ENCODE measurements around the gene METTL25B. TPM values are rescaled to one million over a fixed set of nuclear protein-coding genes. Genes with fewer than 3 reads are reported as not detected.
A peak's percentile ranks its signal among the peaks of the same experiment; 100 is the strongest.

The METTL25B gene
- total and polyA plus RNA-seq, 10 donors: 23.2 to 43.8 (median 33.9) TPM

DNA sequence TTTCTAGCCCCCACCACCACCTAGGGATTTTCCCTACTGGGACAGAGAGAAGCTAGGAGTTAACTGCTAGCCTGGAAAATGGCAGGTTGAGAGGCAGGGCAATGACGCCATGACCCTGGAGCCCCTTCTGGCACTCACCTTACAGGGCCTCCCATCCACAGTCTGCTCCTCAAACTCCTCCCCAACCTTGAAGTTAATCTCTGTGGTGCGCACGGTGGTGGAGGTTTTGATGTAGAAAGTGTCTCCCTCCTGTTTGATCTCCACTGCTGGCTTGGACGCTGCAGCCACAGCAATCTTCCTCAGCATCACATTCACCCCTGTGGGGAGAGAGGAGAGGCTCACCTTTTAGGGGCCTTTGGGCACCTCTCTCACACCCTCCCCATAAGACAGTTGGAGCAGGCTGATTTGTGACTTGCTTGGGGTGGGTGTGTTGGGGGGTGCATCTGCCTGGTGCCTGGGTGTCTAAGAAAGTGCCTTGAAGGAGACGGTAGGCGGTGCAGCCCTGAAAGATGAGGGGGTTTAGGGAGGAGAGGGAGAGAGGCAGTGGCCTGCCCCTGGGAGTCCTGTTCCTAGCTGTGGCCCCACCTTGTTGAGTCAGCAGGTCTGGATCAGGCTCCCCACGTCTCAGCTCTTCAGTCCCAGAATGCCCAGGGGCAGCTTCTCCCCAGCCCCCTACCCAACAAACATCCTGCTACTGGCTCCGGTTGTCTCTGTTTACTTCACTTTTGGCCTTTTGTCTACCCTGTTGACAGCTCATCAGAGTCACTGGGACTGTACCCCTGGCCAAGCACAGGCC lies 27.3 kb upstream of the METTL25B start:
- no peak for DNase-seq
- Histone ChIP-seq H3K27me3 (replicated peaks in 1 of 7) (peaks cover 0 to 86% (median 44%) of the 10 kb centered on the region in 7 donors), H3K27ac (no peak overlapping the region), H3K36me3 (no peaks in the 10 kb centered on the region), H3K4me3 (no peak overlapping the region), H3K4me1 (peaks cover 11 to 22% (median 18%) of the 10 kb centered on the region in 6 donors), H3K9me3 (no peaks in the 10 kb centered on the region)
- TF ChIP-seq POLR2A (IDR thresholded peaks at IDR 0.05): no peak
- TF ChIP-seq CTCF (IDR thresholded peaks at IDR 0.05 in 8 of 11, conservative IDR thresholded peaks at IDR 0.05 in 3 of 11): no peak
- intact Hi-C loops (cut with DNase I; ENCODE audit: low total_unique reads): no loop called here
- WGBS, 5 donors: 75 to 83% (median 80%) methylated on average over 7 to 8 of the region's 8 CpGs

DNA sequence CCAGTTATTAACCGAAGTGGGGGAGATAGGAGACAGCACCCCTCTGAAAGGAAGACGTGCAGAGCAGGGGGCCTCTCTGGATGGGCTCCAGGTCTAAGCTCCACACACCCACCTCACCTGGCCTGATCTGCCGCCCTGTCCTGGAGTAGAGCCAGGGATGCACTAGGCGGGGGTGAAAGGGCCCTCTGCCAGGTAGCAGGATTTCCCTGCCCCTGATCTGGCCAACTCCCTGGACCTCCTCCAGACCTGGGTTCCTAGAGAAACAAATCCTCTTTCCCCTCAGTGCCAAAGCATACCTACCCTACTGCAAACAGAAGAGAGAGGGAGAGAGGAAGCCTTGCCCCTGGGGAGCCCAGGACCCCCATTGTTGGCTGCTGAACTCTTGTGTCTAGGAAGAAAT lies 24.9 kb upstream of the METTL25B start:
- H3K4me3 ChIP-seq: no peak overlapping the region
- H3K4me1 ChIP-seq: peaks cover 21 to 38% (median 33%) of the 10 kb centered on the region in 6 donors
- no peaks in the 10 kb centered on the region for H3K9me3 ChIP-seq
- no peak for DNase-seq
- TF ChIP-seq POLR2A (IDR thresholded peaks at IDR 0.05) (no peak), POLR2AphosphoS5 (IDR thresholded peaks at IDR 0.05) (no peak), CTCF (IDR thresholded peaks at IDR 0.05 in 8 of 11, conservative IDR thresholded peaks at IDR 0.05 in 3 of 11) (no peak)
- 76 to 88% (median 85%) methylated on average over 3 to 4 of the region's 4 CpGs for WGBS, 5 donors
- no peak overlapping the region for H3K27ac ChIP-seq
- intact Hi-C loops (cut with DNase I; ENCODE audit: low total_unique reads): no loop called here
- no peaks in the 10 kb centered on the region for H3K36me3 ChIP-seq
- peaks cover 0 to 81% (median 48%) of the 10 kb centered on the region in 7 donors for H3K27me3 ChIP-seq (replicated peaks in 1 of 7)

DNA sequence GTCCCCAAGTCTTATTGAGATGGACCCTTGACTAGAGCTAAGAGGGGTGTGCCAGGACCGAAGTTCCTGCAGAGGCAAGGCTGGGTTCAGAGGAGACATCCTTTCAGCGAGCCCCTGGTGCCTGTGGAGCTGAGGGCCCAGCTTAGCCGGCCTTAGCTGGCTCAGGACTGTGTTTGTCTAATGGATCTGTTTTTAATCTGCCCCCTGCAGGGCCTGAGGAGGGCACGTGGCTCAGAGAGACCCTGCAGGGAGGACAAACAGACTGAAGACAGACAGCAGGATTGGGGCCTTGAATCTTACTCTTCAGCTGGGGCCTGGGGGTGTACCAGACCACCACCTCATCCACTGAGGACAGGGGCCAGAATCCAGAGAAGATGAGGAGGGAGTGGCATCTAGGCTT lies 24.5 kb upstream of the METTL25B start:
- H3K9me3 ChIP-seq: no peaks in the 10 kb centered on the region
- peaks cover 21 to 38% (median 33%) of the 10 kb centered on the region in 6 donors for H3K4me1 ChIP-seq
- no peak overlapping the region for H3K4me3 ChIP-seq
- intact Hi-C loops (cut with DNase I; ENCODE audit: low total_unique reads): no loop called here
- WGBS, 5 donors: 49 to 66% (median 56%) methylated on average over 4 of the region's 4 CpGs
- no peak for DNase-seq
- H3K27ac ChIP-seq: no peak overlapping the region
- peaks cover 0 to 80% (median 48%) of the 10 kb centered on the region in 7 donors for H3K27me3 ChIP-seq (replicated peaks in 1 of 7)
- no peak for TF ChIP-seq POLR2A (IDR thresholded peaks at IDR 0.05)
- no peak for TF ChIP-seq POLR2AphosphoS5 (IDR thresholded peaks at IDR 0.05)
- TF ChIP-seq CTCF (IDR thresholded peaks at IDR 0.05 in 8 of 11, conservative IDR thresholded peaks at IDR 0.05 in 3 of 11): no peak
- H3K36me3 ChIP-seq: no peaks in the 10 kb centered on the region

- WGBS, 5 donors: 51 to 56% (median 54%) methylated on average over 10 of the region's 10 CpGs
- Histone ChIP-seq H3K36me3 (no peaks in the 10 kb centered on the region), H3K27me3 (replicated peaks in 1 of 7) (peaks cover 0 to 77% (median 48%) of the 10 kb centered on the region in 7 donors), H3K4me3 (peak overlapping the region in 1 of 8 donors; percentile 38), H3K4me1 (peaks cover 21 to 38% (median 33%) of the 10 kb centered on the region in 6 donors), H3K9me3 (no peaks in the 10 kb centered on the region), H3K27ac (no peak overlapping the region)
- intact Hi-C loops (cut with DNase I; ENCODE audit: low total_unique reads): no loop called here
- DNase-seq: no peak
- TF ChIP-seq CTCF (IDR thresholded peaks at IDR 0.05 in 8 of 11, conservative IDR thresholded peaks at IDR 0.05 in 3 of 11): no peak
- TF ChIP-seq POLR2A (IDR thresholded peaks at IDR 0.05): no peak
- TF ChIP-seq POLR2AphosphoS5 (IDR thresholded peaks at IDR 0.05): no peak
Measured at GRCh38 chr1:156704166-156704711, 24.0 kb upstream of the METTL25B start.
